ENCODE results near the gene KLHL25.

Gene KLHL25

GRCh38 chr15:85759376-85759775 is 35.3 kb downstream of the KLHL25 start:
- no peak for DNase-seq (ENCODE audit: low spot score)

- no peak for DNase-seq (ENCODE audit: low spot score)
These were observed 36.1 kb downstream of the KLHL25 start for GRCh38 chr15:85758655-85758978.

- no peak for DNase-seq (ENCODE audit: low spot score)
These were observed 36.6 kb downstream of the KLHL25 start for GRCh38 chr15:85757939-85758654.

GRCh38 chr15:85757073-85757938 is 37.4 kb downstream of the KLHL25 start:
- no peak for DNase-seq (ENCODE audit: low spot score)

GRCh38 chr15:85756411-85757072 is 38.2 kb downstream of the KLHL25 start:
- no peak for DNase-seq (ENCODE audit: low spot score)

- no peak for DNase-seq (ENCODE audit: low spot score)
These were observed 38.8 kb downstream of the KLHL25 start for GRCh38 chr15:85755942-85756341.

- DNase-seq (ENCODE audit: low spot score): no peak
These were observed 39.3 kb downstream of the KLHL25 start for GRCh38 chr15:85755471-85755870.

- DNase-seq (ENCODE audit: low spot score): no peak
These were observed 39.7 kb downstream of the KLHL25 start for GRCh38 chr15:85754989-85755388.

GRCh38 chr15:85753791-85754452 is 40.8 kb downstream of the KLHL25 start:
- DNase-seq (ENCODE audit: low spot score): no peak

GRCh38 chr15:85753261-85753660 is 41.5 kb downstream of the KLHL25 start:
- DNase-seq (ENCODE audit: low spot score): no peak

- no peak for DNase-seq (ENCODE audit: low spot score)
These were observed 42.2 kb downstream of the KLHL25 start for GRCh38 chr15:85752491-85752961.

- DNase-seq (ENCODE audit: low spot score): no peak
These were observed 42.6 kb downstream of the KLHL25 start for GRCh38 chr15:85752124-85752475.

GRCh38 chr15:85751291-85752123 is 43.2 kb downstream of the KLHL25 start:
- DNase-seq (ENCODE audit: low spot score): no peak

GRCh38 chr15:85750319-85751290 is 44.1 kb downstream of the KLHL25 start:
- DNase-seq (ENCODE audit: low spot score): no peak

GRCh38 chr15:85749261-85750151 is 45.2 kb downstream of the KLHL25 start:
- DNase-seq (ENCODE audit: low spot score): no peak

- peak; percentile 38 for DNase-seq (ENCODE audit: low spot score)
These were observed 46.0 kb downstream of the KLHL25 start for GRCh38 chr15:85748729-85749128.

GRCh38 chr15:85748176-85748575 is 46.5 kb downstream of the KLHL25 start:
- no peak for DNase-seq (ENCODE audit: low spot score)

GRCh38 chr15:85746641-85747040 is 48.1 kb downstream of the KLHL25 start:
- DNase-seq (ENCODE audit: low spot score): no peak

- no peak for DNase-seq (ENCODE audit: low spot score)
These were observed 49.1 kb downstream of the KLHL25 start for GRCh38 chr15:85745525-85746150.
